IPS-18c (cell line): ENCODE measurements around the gene NDUFV1.

Experiments
- H3K4me3 ChIP-seq: 2 replicates; pipeline ENCODE4 v1.7.0; 2013; ENCODE audit warnings: low read depth, mild to moderate bottlenecking, low read length, moderate library complexity; ENCODE audit not compliant: insufficient read depth
- H3K9me3 ChIP-seq: one replicate; pipeline ENCODE4 v1.6.1; 2013; ENCODE audit warnings: mild to moderate bottlenecking, low read length, moderate library complexity; ENCODE audit not compliant: control insufficient read depth, insufficient read depth

Gene NDUFV1

DNA sequence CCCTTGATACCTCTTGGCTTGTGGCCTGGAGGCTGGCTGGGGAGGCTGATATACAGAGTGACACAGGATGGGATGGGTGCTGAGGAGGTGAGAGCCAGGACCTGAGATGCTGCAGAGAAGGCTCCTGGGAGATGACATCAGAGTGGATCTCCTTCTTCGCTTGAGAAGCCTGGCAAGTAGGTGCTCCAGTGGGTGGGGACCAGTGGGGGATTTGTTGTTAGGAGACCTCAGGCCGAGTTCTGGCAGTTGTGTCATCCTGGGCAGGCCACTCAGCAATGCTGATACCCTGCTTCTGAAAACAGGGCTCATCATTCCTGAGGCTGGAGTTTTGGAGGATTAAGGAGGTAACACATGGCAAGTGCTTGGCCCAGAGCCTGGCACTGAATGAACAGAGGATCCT lies 1.9 kb upstream of the NDUFV1 start:
- H3K4me3 ChIP-seq = peak overlapping the region; percentile 21; the same call in 1 of the 2 replicates
- H3K9me3 ChIP-seq = no peaks in the 10 kb centered on the region

GRCh38 chr11:67605231-67606011 lies 1.3 kb upstream of the NDUFV1 start:
- no peaks in the 10 kb centered on the region for H3K9me3 ChIP-seq
- peak overlapping the region; percentile 21; the same call in 1 of the 2 replicates for H3K4me3 ChIP-seq

GRCh38 chr11:67606093-67606491 lies 644 bp upstream of the NDUFV1 start:
- H3K4me3 ChIP-seq = peak overlapping the region; percentile 97

GRCh38 chr11:67607507-67607906 lies 771 bp downstream of the NDUFV1 start:
- Histone ChIP-seq H3K4me3 (peak overlapping the region; percentile 97), H3K9me3 (no peaks in the 10 kb centered on the region)

More at GRCh38 chr11:67606093-67606491, 644 bp upstream of the NDUFV1 start:
- H3K9me3 ChIP-seq = no peaks in the 10 kb centered on the region

DNA sequence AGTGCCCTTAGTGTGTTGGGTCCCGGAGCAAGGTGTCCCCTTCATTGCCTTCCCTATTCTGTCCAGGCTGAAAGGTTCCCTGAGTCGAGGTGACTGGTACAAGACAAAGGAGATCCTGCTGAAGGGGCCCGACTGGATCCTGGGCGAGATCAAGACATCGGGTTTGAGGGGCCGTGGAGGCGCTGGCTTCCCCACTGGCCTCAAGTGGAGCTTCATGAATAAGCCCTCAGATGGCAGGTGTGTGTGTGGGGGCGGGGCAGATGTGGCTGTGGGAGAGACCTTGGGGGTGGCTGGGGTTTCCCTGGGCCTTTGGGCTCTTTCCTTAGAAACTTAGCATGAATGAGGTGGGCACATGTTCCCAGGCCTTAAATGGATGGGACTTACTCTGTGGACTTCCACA lies 1.8 kb downstream of the NDUFV1 start:
- no peak overlapping the region for H3K4me3 ChIP-seq
- peaks cover 2% of the 10 kb centered on the region for H3K9me3 ChIP-seq

- peaks cover 2% of the 10 kb centered on the region for H3K9me3 ChIP-seq
- no peak overlapping the region for H3K4me3 ChIP-seq
Measured at GRCh38 chr11:67609316-67609715, 2.6 kb downstream of the NDUFV1 start.

DNA sequence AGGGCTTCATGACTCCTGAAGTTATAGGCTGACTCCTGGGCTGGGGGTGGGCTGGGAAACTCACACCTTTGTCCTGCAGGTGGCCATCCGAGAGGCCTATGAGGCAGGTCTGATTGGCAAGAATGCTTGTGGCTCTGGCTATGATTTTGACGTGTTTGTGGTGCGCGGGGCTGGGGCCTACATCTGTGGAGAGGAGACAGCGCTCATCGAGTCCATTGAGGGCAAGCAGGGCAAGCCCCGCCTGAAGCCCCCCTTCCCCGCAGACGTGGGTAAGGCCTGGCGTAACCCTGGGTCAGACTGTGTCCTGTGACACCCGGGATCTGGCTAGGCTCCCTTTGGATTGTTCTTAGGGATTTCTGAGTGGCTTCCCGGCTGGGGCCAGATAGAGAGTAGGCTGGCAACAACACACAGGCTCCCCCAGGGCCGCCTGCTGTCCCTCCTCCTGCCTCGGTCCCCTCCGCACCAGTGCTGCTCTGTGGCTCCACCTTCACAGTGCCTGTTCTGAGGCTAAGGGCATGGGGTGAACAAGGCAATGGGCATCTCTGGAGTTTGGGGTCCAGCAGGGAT lies 3.6 kb downstream of the NDUFV1 start:
- peaks cover 2% of the 10 kb centered on the region for H3K9me3 ChIP-seq
- no peak overlapping the region for H3K4me3 ChIP-seq

- no peak overlapping the region for H3K4me3 ChIP-seq
- peaks cover 2% of the 10 kb centered on the region for H3K9me3 ChIP-seq
Measured at GRCh38 chr11:67611165-67611564, 4.4 kb downstream of the NDUFV1 start.

DNA sequence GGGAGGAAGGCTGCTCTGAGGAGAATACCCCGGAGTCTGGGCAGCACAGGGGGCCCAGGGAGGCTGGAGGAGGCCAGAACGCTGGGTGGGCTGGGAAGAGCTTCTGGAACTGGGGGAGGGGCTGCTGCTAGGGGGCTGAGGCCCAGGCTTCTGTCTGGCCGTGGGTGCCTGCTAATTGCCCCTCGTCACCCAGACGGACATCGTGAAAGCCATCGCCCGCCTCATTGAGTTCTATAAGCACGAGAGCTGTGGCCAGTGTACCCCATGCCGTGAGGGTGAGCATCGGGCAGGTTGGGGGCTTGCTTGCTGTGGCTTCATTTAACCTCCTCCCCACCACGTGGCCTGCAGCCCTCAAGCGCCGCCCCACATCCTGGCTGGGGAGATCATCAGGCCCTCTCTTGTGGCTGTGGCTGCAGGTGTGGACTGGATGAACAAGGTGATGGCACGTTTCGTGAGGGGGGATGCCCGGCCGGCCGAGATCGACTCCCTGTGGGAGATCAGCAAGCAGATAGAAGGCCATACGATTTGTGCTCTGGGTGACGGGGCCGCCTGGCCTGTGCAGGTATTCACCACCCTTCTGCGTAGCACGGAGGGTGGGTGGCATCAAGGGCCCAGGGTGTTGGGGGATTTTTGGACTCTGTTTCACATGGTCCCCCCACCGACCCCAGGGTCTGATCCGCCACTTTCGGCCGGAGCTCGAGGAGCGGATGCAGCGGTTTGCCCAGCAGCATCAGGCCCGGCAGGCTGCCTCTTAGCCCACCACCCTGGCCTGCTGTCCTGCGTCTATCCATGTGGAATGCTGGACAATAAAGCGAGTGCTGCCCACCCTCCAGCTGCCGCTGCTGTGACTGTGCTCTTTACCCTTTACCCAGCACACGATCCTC lies 5.2 kb downstream of the NDUFV1 start:
- Histone ChIP-seq H3K9me3 (peaks cover 2% of the 10 kb centered on the region), H3K4me3 (no peak overlapping the region)

DNA sequence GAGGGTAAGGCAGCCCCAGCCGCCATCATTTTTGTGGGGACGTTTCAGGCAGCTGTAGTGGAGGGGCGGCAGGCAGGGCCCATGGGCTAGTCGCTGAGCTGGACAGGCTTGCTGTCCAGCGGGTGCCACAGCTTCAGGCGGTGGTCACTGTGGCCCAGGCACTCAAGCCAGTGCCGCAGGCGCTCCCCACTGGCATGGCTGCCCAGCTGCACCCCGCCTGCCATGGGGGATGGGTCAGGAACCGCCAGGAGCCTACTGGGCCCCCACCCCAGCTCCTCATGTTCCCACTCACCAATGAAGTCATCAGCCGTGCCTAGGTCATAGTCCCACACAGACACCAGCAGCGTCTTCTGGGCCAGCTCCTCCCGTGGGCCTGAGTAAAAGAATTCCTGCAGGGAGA lies 6.0 kb downstream of the NDUFV1 start:
- Histone ChIP-seq H3K4me3 (no peak overlapping the region), H3K9me3 (peaks cover 2% of the 10 kb centered on the region)

- Histone ChIP-seq H3K4me3 (no peak overlapping the region; the same call in 1 of the 2 replicates), H3K9me3 (peaks cover 2% of the 10 kb centered on the region)
Measured at GRCh38 chr11:67613313-67613959, 6.7 kb downstream of the NDUFV1 start.

DNA sequence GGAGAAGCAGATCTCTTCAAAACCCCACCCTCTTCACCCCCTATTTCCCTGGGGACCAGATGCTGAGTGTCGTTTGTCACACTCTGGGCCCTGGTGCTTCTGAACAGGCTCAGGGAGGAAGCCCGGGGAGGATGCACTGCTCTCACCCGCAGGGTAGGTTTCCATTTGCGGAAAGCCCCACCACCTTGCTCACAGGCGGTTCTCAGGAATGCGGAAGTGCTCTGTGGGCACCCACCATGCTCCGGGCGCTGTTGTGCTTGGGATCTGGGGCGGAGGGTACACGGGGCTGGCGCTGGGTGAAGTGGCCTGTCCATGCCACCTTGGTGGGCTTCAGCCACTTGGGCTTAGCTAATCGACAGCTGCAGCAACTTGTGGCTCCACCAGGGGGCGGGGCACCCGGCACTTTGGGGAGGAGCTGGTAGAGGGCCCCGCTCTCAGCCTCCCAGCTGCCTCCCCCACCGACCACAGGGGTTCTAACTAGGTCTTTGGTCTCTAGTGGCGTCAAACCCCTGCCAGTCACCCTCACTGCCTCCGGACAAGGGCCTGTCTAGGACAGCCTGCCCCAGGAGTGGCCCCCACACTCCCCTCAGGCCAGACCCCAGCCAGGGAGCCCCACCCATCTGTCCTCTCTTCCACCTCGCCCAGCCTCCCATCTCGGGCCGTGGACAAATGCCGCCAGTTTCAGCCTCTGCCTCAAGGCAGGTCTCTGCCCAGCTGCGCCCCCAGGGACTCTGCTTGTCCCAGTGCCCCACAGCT lies 7.4 kb downstream of the NDUFV1 start:
- Histone ChIP-seq H3K9me3 (peaks cover 2% of the 10 kb centered on the region), H3K4me3 (no peak overlapping the region; the same call in 1 of the 2 replicates)

DNA sequence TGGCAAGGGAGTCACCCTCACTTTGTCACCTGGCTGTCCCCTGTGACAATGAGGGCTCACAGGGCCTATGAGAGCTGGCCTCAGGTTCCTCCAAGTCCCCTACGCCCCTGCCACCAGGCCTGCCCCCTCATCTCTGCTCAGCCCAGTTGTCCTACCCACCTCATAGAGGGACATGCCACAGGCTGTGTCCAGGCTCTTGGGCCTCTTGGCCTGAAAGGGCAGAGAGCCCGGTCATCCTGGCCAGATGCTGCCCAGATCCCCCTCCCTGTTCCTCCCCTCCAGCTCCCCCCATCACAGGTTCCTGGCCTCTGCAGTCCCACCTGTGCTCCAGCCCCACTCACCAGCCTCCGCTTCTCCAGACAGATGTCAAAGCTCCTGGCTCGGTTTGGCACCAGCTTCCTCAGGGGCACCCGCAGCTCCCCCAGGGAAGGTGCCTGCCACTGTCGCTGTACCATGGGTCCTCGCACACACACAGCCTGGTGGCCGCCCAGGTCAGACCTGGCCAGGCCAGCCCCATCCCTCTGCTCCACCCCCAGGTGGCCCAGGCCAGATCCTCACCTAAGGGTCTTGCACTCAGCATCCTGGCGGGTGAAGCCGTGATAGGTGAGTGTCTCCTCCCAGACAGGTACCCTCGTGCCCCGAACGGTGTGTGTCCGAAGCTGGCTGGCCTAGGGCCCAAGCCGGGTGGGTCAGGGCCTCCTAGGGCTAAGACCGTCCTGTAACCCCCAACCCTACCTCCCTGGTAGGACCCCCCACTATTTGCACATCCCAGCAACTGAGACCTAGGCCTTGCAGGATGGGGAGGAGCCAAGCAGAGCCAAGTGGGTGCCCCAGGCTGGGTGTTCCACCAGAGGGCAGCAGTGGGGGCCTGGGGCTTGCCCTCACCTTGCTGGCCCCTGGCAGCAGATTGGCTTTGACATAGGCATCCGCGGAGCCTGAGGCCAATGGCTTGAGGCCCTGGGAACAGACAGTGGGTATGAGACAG lies 8.3 kb downstream of the NDUFV1 start:
- H3K4me3 ChIP-seq = no peak overlapping the region
- H3K9me3 ChIP-seq = peaks cover 2% of the 10 kb centered on the region

DNA sequence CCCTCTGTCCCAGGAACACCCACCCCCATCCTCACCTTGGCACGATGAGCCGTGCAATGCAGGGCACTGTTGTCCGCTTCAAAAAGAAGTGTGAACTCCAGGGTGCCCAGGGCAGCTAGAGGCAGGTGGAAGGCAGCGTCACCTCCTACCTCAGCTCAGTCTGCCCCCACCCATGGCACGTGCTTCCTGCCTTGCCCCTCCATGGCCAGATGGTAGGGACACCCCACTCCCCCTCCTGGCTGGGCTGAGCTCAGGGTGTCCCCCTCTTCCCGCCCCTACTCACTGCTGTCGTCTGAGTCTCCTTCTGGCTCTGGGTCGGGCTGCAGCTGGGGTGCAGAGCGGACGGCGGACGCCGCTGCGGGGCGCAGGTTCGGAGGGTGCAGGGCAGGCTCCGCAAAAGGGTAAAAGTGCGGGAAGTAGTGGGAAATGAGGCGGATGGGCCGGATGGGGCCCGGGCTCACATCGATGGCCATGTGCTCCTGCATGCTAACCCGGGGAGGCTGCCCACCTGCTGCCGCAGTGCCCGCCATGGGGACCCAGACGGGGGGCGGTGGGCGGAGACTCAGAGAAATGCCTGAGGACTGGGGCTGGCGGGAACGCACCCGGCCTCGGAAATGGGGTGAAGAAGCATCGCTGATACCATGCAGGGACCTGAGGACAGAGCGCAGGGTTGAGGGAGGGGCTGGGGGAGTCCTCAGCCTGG lies 9.1 kb downstream of the NDUFV1 start:
- Histone ChIP-seq H3K9me3 (peaks cover 2% of the 10 kb centered on the region), H3K4me3 (no peak overlapping the region)
